ENCODE measurements around the gene KAT7.

KAT7 gene

DNA sequence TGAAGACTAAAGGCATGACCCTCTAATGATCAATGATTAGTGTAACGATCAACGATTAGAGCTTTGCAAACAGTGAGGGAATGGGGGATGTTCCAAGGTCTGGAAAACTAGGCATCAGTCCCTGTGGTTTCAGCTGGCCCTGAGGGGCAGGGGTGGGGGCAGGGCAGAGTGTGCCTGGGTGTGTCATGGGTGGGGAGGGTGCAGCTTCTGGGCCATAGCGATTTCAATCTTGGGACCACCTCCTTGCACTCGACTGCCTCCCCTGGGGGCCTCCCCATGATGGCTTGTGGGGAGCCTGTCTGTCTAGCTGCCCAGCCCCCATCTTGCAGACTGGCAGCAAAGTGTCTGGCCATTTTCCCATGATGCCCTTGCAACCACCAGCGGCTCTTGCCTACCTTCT is 51.0 kb downstream of the KAT7 start:
- in situ Hi-C loops (cut with MboI; ENCODE audit: low sequenced_read_pairs): no loop called here

DNA sequence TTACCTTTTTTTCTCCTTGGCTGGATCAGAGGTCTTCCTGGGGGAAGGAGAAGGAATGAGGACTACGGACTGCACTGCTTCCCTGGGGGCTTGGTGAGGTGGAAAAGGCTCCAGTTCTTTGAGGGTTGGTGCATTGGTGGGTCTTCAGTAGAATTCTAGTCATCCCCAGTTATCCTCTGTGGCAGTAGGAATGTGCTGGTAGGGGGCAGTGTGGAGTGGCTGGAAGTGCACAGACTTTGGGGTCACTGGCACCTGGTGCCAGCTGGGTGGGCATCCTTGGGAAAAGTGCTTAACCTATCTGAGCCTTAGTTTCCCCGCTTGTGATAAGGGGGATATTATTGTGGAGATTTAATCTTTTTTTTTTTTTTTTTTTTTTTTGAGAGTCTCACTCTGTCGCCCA is 53.1 kb downstream of the KAT7 start:
- in situ Hi-C loops (cut with MboI; ENCODE audit: low sequenced_read_pairs): no loop called here

DNA sequence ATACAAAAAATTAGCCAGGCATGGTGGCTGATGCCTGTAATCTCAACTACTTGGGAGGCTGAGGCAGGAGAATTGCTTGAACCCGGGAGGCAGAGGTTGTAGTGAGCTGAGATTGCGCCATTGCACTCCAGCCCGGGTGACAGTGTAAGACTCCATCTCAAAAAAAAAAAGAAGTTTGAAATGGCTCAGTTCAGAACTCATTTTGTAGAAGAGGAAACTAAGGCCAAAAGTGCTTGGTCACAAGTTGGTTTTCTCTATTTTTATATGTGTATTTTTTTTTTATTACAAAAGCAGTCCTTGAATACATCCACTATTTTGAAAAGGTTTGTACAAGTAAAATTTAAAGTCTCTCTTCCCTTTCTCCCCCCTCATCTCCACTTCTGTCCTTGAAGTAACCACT is 53.9 kb downstream of the KAT7 start:
- in situ Hi-C loops (cut with MboI; ENCODE audit: low sequenced_read_pairs): no loop called here

DNA sequence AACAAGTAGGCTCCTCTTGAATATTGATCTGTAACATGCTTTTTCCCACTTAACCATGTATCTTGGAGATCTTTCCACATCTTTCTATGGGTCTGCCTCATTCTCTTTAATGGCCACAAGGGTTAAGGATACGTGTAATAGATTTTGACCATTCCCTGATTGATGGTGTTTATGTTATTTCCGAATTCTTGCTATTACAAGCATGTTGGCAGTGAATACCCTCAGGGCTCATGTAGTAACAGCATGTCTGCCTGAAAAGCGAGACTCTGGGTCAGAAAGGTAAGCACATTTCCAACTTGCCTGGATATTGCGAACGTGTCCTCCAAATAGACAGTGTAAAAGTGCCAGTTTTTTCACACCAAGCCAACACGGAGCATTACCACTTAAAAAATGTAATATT is 54.4 kb downstream of the KAT7 start:
- in situ Hi-C loops (cut with MboI; ENCODE audit: low sequenced_read_pairs): no loop called here

DNA sequence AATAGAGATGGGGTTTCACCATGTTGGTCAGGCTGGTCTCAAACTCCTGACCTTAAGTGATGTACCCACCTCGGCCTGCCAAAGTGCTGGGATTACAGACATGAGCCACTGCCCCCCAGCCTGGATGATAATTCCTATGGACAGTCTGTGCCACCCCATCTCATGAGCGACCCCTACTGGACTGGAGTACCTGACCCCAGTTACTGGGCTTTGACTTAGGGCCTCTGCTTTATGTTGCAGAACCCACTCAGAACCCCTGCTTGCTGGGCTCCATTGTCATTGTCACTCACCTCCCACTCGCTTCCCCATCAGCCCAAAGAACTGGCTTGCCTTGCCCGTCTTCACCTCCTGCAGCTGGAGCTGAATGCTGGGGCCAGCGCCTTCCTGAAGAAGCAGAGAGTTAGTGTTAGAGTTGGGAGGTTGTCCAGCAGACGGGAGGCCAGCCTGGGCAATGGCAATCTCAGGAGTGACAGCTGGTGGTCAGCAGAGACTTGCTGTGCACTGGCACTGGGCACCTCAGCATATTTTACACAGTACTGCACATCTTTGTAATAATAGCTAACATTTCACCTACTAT is 55.4 kb downstream of the KAT7 start:
- in situ Hi-C loops (cut with MboI; ENCODE audit: low sequenced_read_pairs): no loop called here

DNA sequence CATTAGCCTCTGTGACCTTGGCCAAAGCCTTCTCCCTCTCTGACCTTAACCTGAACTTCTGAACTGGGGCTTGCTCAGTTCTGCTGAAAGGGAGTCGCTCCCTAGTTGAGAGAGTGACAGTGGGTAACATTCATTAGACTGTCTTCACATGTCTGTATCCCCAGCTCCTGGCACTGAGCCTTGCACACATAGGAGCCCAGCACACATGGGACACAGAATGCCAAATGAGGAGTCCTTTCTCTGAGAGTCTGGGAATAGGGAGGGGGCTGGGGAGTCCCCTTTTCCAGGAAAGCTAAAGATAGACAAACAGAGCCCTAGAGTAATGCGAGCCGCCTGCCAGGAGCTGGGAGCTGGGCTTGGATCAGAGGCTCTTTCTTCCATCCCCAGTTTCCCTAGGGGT is 56.8 kb downstream of the KAT7 start:
- in situ Hi-C loops (cut with MboI; ENCODE audit: low sequenced_read_pairs): no loop called here

DNA sequence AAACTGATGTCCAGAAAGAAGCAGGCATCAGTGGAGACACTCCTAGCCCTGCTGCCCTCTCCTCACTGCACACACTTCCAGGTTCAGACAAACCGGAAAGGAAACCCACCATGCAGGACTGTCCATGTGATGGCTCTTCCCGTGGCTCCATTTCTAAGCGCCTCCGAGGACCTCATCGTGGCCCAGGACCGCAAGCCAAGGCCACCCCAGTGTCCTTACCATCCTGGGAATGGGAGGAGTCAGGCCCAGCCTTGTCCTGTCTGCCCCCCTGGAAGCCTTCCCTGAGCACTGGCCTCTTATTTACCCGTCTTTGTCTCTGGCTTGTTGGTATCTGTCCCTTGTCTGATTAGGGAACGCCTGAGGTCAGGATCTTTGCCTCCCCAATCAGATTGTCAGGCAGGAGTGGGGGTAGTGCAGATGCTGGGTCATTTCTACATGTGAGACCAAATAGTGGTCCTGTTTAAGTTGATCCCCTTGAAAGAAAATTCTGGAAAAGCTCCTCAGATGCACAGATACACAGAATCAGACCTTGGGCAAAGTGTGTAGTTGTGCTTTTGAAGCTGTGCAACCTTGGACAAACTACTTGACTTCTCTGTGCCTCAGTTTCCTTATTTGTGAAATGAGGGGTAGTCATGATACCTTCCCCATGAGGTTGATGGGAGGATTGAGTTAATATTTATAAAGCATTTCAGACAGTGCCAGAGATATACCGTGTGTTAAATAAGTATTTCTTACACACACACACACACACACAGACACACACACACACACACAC is 58.6 kb downstream of the KAT7 start:
- in situ Hi-C loops (cut with MboI; ENCODE audit: low sequenced_read_pairs): no loop called here

DNA sequence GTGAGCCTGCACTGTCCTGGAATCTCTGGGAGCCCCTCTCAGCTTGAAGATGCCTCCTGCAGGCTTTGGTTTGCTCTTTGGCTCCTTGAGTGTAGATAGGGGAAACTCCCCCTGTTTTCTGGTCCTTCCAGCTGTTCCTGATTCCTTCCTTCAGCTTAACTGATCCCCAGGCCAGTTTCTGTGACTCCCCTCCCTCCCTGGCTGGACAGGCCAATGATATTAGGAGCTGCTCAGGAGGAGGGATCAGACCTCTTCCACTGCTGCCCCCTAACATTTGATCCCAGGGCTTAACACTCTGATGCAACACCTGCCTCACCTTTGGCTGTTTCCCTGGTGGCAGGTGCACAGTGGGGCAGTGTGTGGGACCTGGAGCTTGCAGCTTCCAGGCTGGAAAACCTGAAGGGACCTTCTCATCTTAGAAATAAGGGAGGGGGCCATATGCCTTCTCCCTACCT is 59.6 kb downstream of the KAT7 start, which contains the start of gene TAC4:
Gene TAC4, minus strand, starts transcription at position 51 of the 455 bp plus-strand sequence. CDS start 52 bp downstream, outside the sequence.
- in situ Hi-C loops (cut with MboI; ENCODE audit: low sequenced_read_pairs): no loop called here

DNA sequence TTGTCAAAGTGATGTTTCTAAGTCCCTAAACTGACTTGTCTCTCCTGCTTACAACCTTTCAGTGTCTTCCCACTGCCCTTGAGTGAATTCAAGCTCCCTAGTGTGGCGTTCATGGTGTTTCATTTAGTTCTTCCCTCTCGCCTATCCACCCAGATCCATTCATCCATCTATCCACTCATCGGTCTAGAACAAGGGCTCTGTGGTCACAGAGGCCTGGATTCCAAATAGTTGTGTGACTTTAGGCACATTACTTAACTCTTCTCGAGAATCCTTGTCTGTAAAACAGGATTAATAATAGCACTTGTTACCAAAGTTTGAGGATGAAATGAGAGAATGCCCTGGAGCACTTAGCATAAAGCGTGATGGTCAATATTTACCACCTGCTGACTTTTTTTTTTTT is 60.3 kb downstream of the KAT7 start:
- in situ Hi-C loops (cut with MboI; ENCODE audit: low sequenced_read_pairs): no loop called here

DNA sequence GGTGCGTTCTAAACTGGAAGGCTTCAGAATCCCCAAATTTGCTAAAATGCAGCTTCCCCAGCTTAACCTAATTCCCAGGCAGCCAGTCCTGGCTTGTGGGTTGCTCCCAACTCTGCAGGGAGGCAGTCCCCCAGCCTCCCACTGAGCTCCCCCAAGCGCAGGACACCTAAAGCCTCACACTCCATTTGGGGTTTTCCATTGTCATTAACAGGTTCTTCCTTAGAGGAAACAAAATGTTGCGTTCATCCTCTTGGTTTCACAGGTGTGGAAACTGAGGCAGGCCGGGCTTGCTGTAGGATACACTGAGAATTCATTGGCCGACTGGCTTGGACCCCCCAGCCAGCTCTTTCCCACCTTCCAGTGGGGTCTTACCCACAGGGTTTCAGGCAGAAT is 61.7 kb downstream of the KAT7 start:
- in situ Hi-C loops (cut with MboI; ENCODE audit: low sequenced_read_pairs): no loop called here

DNA sequence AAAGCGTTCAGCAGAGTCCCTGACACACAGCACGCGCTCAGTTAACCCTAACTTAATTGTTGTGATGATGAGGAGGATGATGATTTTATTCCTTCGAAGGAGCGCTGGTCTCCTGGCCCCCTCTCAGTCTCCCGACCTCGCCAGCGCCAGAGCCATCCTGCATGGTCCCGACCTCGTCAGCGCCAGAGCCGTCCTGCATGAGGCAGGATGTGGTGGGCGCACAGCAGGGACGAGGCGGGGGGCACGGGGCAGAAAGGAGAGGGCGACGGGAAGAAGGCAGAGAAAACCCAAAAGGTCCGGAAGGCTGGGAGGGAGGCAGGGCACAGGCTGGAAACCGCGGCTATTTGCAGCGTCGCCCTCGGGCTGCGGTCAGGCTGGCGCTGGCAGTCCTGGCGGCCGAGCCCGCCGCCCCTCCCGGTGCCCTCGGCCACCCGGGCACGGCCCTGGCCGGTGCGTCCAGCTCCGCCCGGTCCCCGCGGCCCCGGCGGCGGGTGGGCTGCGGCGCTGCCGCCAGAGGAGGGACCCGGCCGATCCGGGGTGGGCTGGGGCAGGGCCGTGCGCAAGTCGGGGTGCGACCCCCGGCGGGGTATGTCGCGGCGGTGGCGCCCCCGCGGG is 62.4 kb downstream of the KAT7 start:
- in situ Hi-C loops (cut with MboI; ENCODE audit: low sequenced_read_pairs): no loop called here

DNA sequence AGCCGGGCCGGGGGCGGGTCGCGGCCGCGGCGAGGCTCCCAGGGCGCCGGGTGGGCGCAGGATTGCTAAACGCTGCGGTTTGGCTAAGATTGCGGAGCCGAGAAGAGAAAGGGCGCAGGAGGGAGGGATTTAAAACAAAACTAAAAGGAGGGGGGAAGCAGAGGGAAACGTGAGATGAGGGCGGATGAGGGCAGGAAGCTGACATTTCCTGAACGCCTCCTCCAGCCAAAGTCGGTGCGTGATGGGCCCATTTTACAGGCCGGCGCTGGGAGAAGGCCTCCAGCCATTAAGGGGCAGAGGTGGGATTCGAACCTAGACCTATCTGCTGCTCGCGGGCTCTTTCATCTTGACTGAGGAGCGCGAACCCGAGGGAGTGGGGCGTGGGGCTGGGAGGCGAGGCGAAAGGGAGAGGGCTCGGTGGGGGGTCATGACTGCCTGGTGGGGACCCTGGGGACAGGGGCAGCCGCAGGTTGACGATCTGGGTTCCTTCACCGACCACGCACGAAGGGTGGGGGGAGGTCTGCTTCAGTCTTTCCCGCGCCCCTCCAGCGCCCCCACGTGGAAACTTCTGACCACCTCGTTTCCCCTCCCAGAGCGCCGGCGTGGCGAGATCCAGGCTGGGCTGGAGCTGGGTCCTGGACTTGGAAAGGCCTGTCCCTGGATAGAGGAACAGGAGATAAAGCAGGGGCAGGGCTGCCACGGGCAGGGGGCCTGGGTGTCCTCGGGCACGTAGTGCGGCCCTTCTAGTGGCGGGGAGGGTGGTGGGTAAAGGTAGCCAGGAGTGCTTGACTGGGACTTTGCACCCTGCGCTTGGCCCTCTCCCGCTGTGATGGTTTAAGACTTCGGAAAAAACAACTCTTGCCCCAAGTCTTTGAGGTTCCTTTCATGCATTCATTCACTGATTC is 63.2 kb downstream of the KAT7 start:
- in situ Hi-C loops (cut with MboI; ENCODE audit: low sequenced_read_pairs): no loop called here

DNA sequence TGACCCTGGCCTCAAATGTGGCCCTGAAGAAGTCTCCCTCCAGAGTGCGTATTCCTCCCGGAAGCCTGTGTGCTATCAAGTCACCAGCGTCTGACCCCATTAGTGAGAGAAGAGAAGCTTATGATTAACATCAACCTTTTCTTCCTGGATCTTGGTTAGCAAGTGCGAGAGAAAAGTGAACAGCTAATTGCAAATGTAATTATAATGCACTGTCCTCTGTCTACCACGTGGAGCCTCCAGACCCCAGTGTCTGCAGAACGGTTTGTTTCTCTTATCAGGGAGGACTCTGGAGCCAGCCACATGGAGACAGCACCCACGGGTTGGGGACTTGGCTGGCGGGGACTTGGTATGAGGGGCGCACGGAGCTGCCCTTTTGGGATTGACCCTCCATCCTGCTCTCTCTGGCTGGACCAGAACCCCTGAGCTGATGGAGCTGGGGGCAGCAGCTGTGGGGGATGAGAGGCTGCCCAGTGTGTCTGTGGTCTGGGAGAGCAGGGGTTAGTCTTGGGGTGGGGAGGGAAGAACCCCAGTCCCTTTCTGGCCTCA is 65.1 kb downstream of the KAT7 start:
- in situ Hi-C loops (cut with MboI; ENCODE audit: low sequenced_read_pairs): no loop called here

DNA sequence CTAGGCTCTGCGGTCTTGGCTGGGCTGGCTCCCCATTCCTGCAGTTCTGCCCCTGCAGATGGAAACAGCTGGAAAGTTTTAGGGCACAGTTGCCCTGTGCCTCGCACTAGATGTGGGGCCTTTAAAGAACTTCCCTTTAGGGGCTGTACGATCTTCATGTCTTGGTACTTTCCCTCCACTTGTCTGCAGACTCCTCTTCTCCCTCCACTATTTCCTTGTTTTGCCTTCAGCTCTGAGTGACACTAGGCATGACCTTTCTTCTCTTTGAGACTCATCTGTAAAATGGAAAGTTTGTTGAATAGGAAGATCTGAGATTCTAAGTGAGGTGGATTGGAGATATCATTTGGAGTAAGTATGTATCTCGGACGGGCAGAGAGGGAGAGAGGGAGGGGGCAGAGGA is 65.6 kb downstream of the KAT7 start:
- in situ Hi-C loops (cut with MboI; ENCODE audit: low sequenced_read_pairs): no loop called here

DNA sequence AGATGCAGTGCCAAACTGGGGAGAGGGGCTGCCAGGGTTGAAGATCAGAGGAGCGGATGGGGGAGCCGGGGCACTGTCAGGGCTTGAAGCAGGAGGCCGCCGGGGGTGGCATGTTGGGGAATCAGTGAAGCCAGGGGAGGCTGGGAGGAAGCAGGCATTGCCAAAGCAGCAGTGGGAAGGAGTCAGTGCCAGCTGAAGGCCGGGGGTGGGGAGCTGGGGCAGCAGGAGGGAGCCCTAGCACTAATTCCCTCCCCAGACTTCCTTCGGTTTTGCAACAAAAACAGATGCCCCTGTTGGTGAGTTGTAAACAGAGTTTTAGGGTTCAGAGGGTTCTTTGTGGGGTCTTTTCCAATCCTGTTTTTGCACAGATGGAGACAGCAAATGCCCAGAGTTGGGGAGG is 70.3 kb downstream of the KAT7 start:
- in situ Hi-C loops (cut with MboI; ENCODE audit: low sequenced_read_pairs): no loop called here

DNA sequence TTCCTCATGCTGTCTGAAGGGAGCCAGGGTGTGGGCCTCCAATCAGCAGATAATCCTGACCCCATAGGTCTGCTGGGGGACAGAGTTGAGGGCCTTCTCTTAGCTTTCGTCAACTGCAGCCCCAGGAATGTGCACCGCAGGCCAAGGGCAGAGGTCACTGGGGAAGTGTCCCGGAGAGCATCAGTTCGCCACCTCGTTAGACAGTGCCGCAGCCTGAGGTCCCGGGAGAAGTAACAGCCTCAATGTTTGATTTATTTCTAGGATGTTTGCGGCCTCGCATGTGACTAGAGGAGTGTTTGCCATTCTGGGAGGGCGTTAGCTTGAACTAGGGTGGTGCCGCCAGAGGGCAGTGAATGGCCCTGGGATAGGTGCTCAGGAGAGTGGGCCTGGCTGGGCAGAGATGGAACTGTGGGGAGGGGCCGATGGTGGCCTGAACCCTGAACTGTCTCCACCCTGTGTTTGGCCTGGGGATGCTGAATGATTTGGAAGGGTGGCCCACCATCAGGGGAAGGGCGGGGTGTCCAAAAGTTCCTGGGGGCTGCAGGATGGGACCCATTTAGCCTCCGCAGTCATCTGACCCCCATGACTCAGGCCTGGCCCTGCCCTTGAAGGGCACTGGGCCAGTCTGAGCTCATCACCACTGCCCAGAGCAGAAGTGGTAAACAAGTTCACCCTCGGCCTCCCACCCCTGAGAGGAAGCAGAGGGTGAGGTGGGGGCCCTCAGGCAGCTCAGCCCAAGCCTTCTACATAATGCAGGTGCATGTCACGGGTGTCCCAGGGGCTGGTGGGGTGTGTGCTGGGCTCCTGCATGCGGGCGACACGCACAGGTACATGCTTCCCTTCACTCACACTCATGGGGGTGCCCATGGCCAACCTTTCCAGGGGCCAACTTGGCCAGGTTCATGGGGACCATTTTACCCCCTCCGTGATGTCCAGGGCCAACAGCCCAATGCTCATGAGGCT is 71.8 kb downstream of the KAT7 start:
- in situ Hi-C loops (cut with MboI; ENCODE audit: low sequenced_read_pairs): no loop called here

DNA sequence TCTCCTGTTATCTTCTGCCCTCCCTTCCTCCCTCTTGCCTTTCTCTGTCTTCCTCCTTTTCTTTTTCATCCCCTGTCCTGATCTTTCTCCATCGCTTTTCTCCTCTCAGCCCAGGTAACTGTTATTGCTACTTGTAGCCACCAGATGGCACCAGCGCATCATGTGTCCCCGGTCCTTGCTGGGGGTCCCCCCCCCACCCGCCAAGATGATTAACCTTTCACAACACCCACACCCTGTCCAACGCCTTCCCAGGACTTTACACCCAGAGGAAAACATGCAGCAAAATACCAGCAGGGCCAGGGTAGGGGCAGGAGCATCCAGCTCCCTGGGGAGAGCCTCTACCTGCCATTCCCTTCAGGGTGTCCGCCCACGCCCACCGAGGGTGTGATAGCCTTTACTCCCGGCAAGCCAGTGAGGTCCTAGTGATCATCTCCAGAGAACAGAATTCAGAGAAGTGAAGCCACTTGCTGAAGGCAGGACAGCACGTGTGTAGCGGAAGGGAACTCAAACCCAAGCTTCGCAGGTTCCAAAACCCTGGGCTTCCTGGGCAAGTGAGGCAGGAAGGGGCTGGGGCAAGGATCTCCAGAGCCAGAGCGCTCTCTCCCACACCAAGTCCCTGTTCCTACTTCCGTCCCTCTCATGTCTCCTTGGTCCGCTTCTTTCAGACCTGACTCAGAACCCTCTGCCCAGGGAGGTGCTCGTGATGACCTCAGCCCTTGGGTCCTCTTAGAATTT is 72.8 kb downstream of the KAT7 start:
- in situ Hi-C loops (cut with MboI; ENCODE audit: low sequenced_read_pairs): no loop called here

DNA sequence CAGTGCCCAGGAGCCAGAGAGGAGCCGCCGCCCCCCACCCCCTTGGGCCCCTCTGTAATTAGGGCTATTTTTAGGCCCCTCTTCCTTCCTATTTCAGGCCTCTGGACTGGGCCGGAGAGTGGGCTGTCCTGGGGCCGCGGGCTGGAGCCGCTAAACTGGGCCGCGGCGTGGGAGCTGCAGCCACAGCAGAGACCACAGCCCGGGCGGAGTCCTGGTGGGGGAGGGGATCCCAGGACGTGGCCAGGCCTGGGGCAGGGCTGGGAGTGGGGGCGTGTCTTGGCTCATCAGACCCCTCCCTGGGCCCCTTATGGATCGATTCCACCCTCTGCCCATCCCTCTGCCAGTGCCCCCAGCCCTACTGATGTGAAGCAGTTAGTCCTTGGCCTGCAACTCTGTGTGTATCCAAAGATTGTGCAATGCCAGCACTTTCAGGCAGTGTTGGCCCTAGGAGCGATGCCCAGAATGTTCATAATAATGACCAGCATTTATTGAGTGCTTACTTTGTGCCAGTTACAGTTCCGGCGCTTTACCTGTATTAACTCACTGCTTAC is 74.4 kb downstream of the KAT7 start:
- in situ Hi-C loops (cut with MboI; ENCODE audit: low sequenced_read_pairs): no loop called here

DNA sequence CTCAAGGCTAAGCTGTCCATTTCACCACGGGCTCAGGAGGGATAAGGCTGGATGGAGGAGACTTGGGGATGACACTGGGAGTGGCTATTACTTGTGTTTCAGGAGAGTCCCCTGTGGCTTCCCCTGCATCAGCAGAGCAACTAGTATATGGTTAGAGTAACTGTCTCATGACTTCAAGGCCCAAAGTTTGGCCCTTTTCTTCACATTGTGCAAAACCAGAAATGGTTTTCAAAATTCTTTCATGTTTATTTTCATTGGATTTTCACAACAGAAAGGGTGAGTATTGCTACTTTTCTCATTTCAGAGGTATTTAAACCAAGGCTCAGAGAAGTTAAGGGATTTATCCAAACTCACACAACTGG is 77.5 kb downstream of the KAT7 start:
- in situ Hi-C loops (cut with MboI; ENCODE audit: low sequenced_read_pairs): no loop called here

Data from hTERT RPE-1 (cell line).